SK-N-SH (cell line): ENCODE data around the gene DHX16. TPM values are rescaled to one million over a fixed set of nuclear protein-coding genes. Genes with fewer than 3 reads are reported as not detected.

Experiments
- CTCF ChIA-PET: fragments of 300-600, 350-600 bp; formaldehyde crosslinking; extraction: SDS; loops from one replicate; lab custom pipeline; 2021; lab: Yijun Ruan, JAX
- POLR2A ChIA-PET: fragments of 350-600 bp; sonication (Branson Sonifier 250); formaldehyde crosslinking; extraction: SDS; loops from one replicate; lab custom pipeline; 2020; ENCODE audit warnings: antibody characterized with exemption, inconsistent platforms; lab: Yijun Ruan, JAX
- DNase-seq: peaks from one replicate; pipeline ENCODE4 v3.0.0; 2012
- H2AFZ ChIP-seq: fragments of 200-600 bp; sonication (generic); 2 replicates; pipeline ENCODE4 v1.8.1; 2016; ENCODE audit warnings: antibody characterized with exemption, mild to moderate bottlenecking, low read depth
- H3F3A ChIP-seq: fragments of 200-600 bp; sonication (generic); replicated peaks from 2 replicates; pipeline ENCODE3; 2016; ENCODE audit warnings: antibody characterized with exemption, mild to moderate bottlenecking; ENCODE audit not compliant: insufficient read depth
- H3K27ac ChIP-seq, 2 experiments: fragments of 200-500 bp in 1 of 2; fragments of 200-600 bp in 1 of 2; sonication (Bioruptor generic) in 1 of 2; sonication (generic), shearing (Covaris generic) in 1 of 2; 2 replicates each; pipeline versions ENCODE4 v1.5.1 to v1.6.1; 2014 to 2016; ENCODE audit warnings: low read depth in 2 of 2, inconsistent platforms in 1 of 2, low read length in 1 of 2, mild to moderate bottlenecking in 1 of 2, mixed read lengths in 1 of 2
- H3K27me3 ChIP-seq: fragments of 200-600 bp; sonication (generic), shearing (Covaris generic); 2 replicates; pipeline ENCODE4 v1.6.1; 2016; ENCODE audit warnings: mixed run types; ENCODE audit not compliant: insufficient read depth
- H3K36me3 ChIP-seq, 2 experiments: fragments of 200-500 bp in 1 of 2; fragments of 200-600 bp in 1 of 2; sonication (Bioruptor generic) in 1 of 2; sonication (generic) in 1 of 2; replicated peaks in 1 of 2; 2 replicates each; pipeline versions ENCODE3 to v1.5.1; 2014 to 2016; ENCODE audit warnings: low read length in 1 of 2, mild to moderate bottlenecking in 1 of 2; ENCODE audit not compliant: insufficient read depth in 2 of 2, control insufficient read depth in 1 of 2
- H3K4me1 ChIP-seq, 2 experiments: fragments of 200-500 bp in 1 of 2; fragments of 200-600 bp in 1 of 2; sonication (Bioruptor generic) in 1 of 2; sonication (generic), shearing (Covaris generic) in 1 of 2; 2 replicates each; pipeline versions ENCODE4 v1.5.1 to v1.6.1; 2014 to 2016; ENCODE audit warnings: low read depth in 1 of 2, low read length in 1 of 2, mixed run types in 1 of 2; ENCODE audit not compliant: insufficient read depth in 2 of 2, control insufficient read depth in 1 of 2
- H3K4me2 ChIP-seq: fragments of 200-600 bp; sonication (generic), shearing (Covaris generic); 2 replicates; pipeline ENCODE4 v1.6.1; 2017; ENCODE audit warnings: mixed run types
- H3K4me3 ChIP-seq, 2 experiments: fragments of 200-500 bp in 1 of 2; fragments of 200-600 bp in 1 of 2; sonication (Bioruptor generic) in 1 of 2; sonication (generic), shearing (Covaris generic) in 1 of 2; 2 replicates each; pipeline versions ENCODE4 v1.5.1 to v1.8.1; 2014 to 2016; ENCODE audit warnings: low read depth in 2 of 2, inconsistent platforms in 1 of 2, low read length in 1 of 2, mild to moderate bottlenecking in 1 of 2, mixed read lengths in 1 of 2, moderate library complexity in 1 of 2
- H3K79me2 ChIP-seq: fragments of 200-600 bp; sonication (generic); 2 replicates; pipeline ENCODE4 v1.8.1; 2017; ENCODE audit warnings: mild to moderate bottlenecking; ENCODE audit not compliant: insufficient read depth
- H3K9ac ChIP-seq: fragments of 200-600 bp; sonication (generic); 2 replicates; pipeline ENCODE4 v1.6.1; 2017; ENCODE audit warnings: mixed run types
- H3K9me2 ChIP-seq: fragments of 200-600 bp; sonication (generic); 2 replicates; pipeline ENCODE4 v1.6.1; 2017; ENCODE audit warnings: mixed run types
- H3K9me3 ChIP-seq: fragments of 200-600 bp; sonication (generic); 2 replicates; pipeline ENCODE4 v1.6.1; 2017; ENCODE audit warnings: mixed run types, mild to moderate bottlenecking, moderate library complexity
- H4K20me1 ChIP-seq: fragments of 200-600 bp; sonication (generic); 2 replicates; pipeline ENCODE4 v1.6.1; 2017; ENCODE audit warnings: mild to moderate bottlenecking, mixed run types; ENCODE audit not compliant: insufficient read depth
- CHD2 ChIP-seq: fragments of 150-350 bp; IDR thresholded peaks from 2 replicates; pipeline ENCODE4 v1.6.1; 2018; ENCODE audit warnings: low read length; ENCODE audit not compliant: partially characterized antibody
- ELF1 ChIP-seq: IDR thresholded peaks from 2 replicates; pipeline ENCODE4 v1.4.0; 2012
- EZH2phosphoT487 ChIP-seq: fragments of 200-600 bp; sonication (generic); IDR thresholded peaks from 2 replicates; pipeline ENCODE4 v1.6.1; 2017; ENCODE audit warnings: low read depth, mixed run types, mild to moderate bottlenecking, antibody characterized with exemption, moderate library complexity, borderline replicate concordance
- FOXJ3 ChIP-seq: sonication (generic); formaldehyde crosslinking; IDR thresholded peaks from 2 replicates; pipeline ENCODE4 v1.5.1; 2020; ENCODE audit warnings: mild to moderate bottlenecking, missing genetic modification reagents
- GATA2 ChIP-seq: sonication (generic); formaldehyde crosslinking; IDR thresholded peaks from 2 replicates; pipeline ENCODE4 v1.5.0; 2020; ENCODE audit warnings: mild to moderate bottlenecking, missing genetic modification reagents
- IRF3 ChIP-seq: fragments of 150-350 bp; IDR thresholded peaks from 2 replicates; pipeline ENCODE4 v1.6.1; 2016; ENCODE audit warnings: mild to moderate bottlenecking, low read depth, low read length
- MAX ChIP-seq: IDR thresholded peaks from 2 replicates; pipeline ENCODE4 v1.4.0; 2012; ENCODE audit warnings: low read depth
- MEF2A ChIP-seq: IDR thresholded peaks from 2 replicates; pipeline ENCODE4 v1.4.0; 2012; ENCODE audit warnings: low read depth, borderline replicate concordance
- MXI1 ChIP-seq: IDR thresholded peaks from 2 replicates; pipeline ENCODE4 v1.6.1; 2012; ENCODE audit warnings: mild to moderate bottlenecking, low read depth, low read length, improper control_type of control experiment
- NFIC ChIP-seq: IDR thresholded peaks from 2 replicates; pipeline ENCODE4 v1.4.0; 2012; ENCODE audit warnings: borderline replicate concordance
- RCOR1 ChIP-seq: fragments of 150-350 bp; IDR thresholded peaks from 2 replicates; pipeline ENCODE4 v1.6.1; 2017; ENCODE audit warnings: antibody characterized with exemption, low read length
- RFX5 ChIP-seq: IDR thresholded peaks from 2 replicates; pipeline ENCODE4 v1.6.1; 2012; ENCODE audit warnings: mild to moderate bottlenecking, improper control_type of control experiment, low read length
- RXRA ChIP-seq: IDR thresholded peaks from 2 replicates; pipeline ENCODE4 v1.4.0; 2012; ENCODE audit warnings: low read depth, mild to moderate bottlenecking, borderline replicate concordance
- SIN3A ChIP-seq: IDR thresholded peaks from 2 replicates; pipeline ENCODE4 v1.6.1; 2012; ENCODE audit warnings: low read depth, mild to moderate bottlenecking, low read length, moderate library complexity, borderline replicate concordance
- TAF1 ChIP-seq: IDR thresholded peaks from 2 replicates; pipeline ENCODE4 v1.6.1; 2012; ENCODE audit warnings: low read depth, mild to moderate bottlenecking, low read length, moderate library complexity, borderline replicate concordance
- TCF12 ChIP-seq: IDR thresholded peaks from 2 replicates; pipeline ENCODE4 v1.4.0; 2012
- TEAD4 ChIP-seq: IDR thresholded peaks from 2 replicates; pipeline ENCODE4 v1.4.0; 2012; ENCODE audit warnings: mild to moderate bottlenecking, borderline replicate concordance; ENCODE audit not compliant: insufficient read depth
- USF2 ChIP-seq: fragments of 150-350 bp; IDR thresholded peaks from 2 replicates; pipeline ENCODE4 v1.6.1; 2017; ENCODE audit warnings: antibody characterized with exemption, low read length, low read depth, borderline replicate concordance
- YY1 ChIP-seq: IDR thresholded peaks from 2 replicates; pipeline ENCODE4 v1.4.0; 2012; ENCODE audit warnings: low read depth, mild to moderate bottlenecking
- WGBS: methylation state at CpG from one replicate; pipeline ENCODE4 v1.1.6; 2017; ENCODE audit warnings: low lambda C conversion rate; 5-methylcytosine and 5-hydroxymethylcytosine counted together
- polyA plus RNA-seq, 3 experiments: library from polyadenylated mRNA; depleted of rRNA; stranded (reverse); fragments of >200 nt; gene quantifications; 2 replicates each; pipeline ENCODE4 v1.2.3, GENCODE V29; 2012

DHX16 gene
- polyA plus RNA-seq, 1 of the 3 experiments (the other 2 are of a cell fraction) = 59.8 TPM

GRCh38 chr6:30700340-30700739 lies 27.5 kb upstream of the DHX16 start:
- H4K20me1 ChIP-seq = no peaks in the 10 kb centered on the region
- peaks cover 9% of the 10 kb centered on the region for H3F3A ChIP-seq
- no peaks in the 10 kb centered on the region for H3K9me2 ChIP-seq
- DNase-seq = no peak
- H3K36me3 ChIP-seq = peaks cover 4 to 16% of the 10 kb centered on the region in 2 experiments
- H2AFZ ChIP-seq = no peak overlapping the region
- CTCF ChIA-PET = interaction anchor here (0.9 to 29.8 kb wide), 2 partner anchors 21 to 22 kb away, joined by 3 to 838 read pairs; partner anchors contain the start of genes FLOT1, MDC1 and TUBB
- 93% methylated on average over 4 of the region's 4 CpGs for WGBS
- H3K4me1 ChIP-seq = no peaks in the 10 kb centered on the region
- H3K9ac ChIP-seq = no peak overlapping the region
- no peaks in the 10 kb centered on the region for H3K79me2 ChIP-seq
- H3K27ac ChIP-seq = no peak overlapping the region
- H3K27me3 ChIP-seq = no peaks in the 10 kb centered on the region
- H3K9me3 ChIP-seq = no peaks in the 10 kb centered on the region
- POLR2A ChIA-PET = no interaction called here
- TF ChIP-seq GATA2 (no peak), USF2 (no peak), RFX5 (no peak), ELF1 (no peak), NFIC (no peak), RCOR1 (no peak), SIN3A (no peak)
- H3K4me2 ChIP-seq = no peak overlapping the region
- no peak overlapping the region for H3K4me3 ChIP-seq

GRCh38 chr6:30696432-30696831 lies 23.6 kb upstream of the DHX16 start:
- Histone ChIP-seq H3K9me3 (no peaks in the 10 kb centered on the region), H3K27ac (no peak overlapping the region), H3K9ac (no peak overlapping the region), H3K79me2 (no peaks in the 10 kb centered on the region), H2AFZ (no peak overlapping the region), H3K4me1 (peaks cover 0 to 2% of the 10 kb centered on the region in 2 experiments; a peak in 1 of 4 replicates), H3K27me3 (no peaks in the 10 kb centered on the region), H3K4me2 (no peak overlapping the region), H4K20me1 (no peaks in the 10 kb centered on the region), H3F3A (peaks cover 2% of the 10 kb centered on the region), H3K9me2 (no peaks in the 10 kb centered on the region), H3K36me3 (peaks cover 2 to 14% of the 10 kb centered on the region in 2 experiments)
- WGBS = 95% methylated on average over 5 of the region's 5 CpGs
- ChIA-PET CTCF (interaction anchor here (1.4 to 29.8 kb wide), 2 partner anchors 17 to 26 kb away, joined by 5 to 838 read pairs; partner anchors contain the start of genes FLOT1, MDC1 and TUBB), POLR2A (no interaction called here)
- no peak for DNase-seq
- TF ChIP-seq TCF12 = no peak
- no peak for TF ChIP-seq ELF1
- no peak for TF ChIP-seq YY1
- TF ChIP-seq TAF1 = no peak
- no peak for TF ChIP-seq IRF3
- TF ChIP-seq MEF2A = no peak
- TF ChIP-seq SIN3A = no peak
- no peak for TF ChIP-seq CHD2
- TF ChIP-seq EZH2phosphoT487 = no peak
- TF ChIP-seq TEAD4 = no peak
- TF ChIP-seq RFX5 = no peak
- TF ChIP-seq FOXJ3 (CRISPR knock-in tag) = no peak
- TF ChIP-seq MAX = no peak
- TF ChIP-seq MXI1 = no peak
- no peak for TF ChIP-seq RXRA
- no peak for TF ChIP-seq NFIC
- no peak for TF ChIP-seq RCOR1
- TF ChIP-seq, all 33 proteins: peak for 0
- H3K4me3 ChIP-seq = no peak overlapping the region
